Nucleus accumbens (tissue), 56 donors: ENCODE data around the gene PRKAR2A.
"Not testable (repeated sequence)": the region's sequence is repeated elsewhere in the genome, so short reads cannot be mapped to it uniquely, and the experiment has no call there.

Experiments used
- DNase-seq, 56 donors: peaks; one replicate each; lab custom pipeline; 2025; lab: John Stamatoyannopoulos, UW

The PRKAR2A gene

GRCh38 chr3:48738144-48738536, 109.5 kb downstream of the PRKAR2A start:
- no peak for DNase-seq

GRCh38 chr3:48735075-48735767, 112.5 kb downstream of the PRKAR2A start:
- DNase-seq: not testable (repeated sequence)

GRCh38 chr3:48734541-48734940, 113.1 kb downstream of the PRKAR2A start:
- not testable (repeated sequence) for DNase-seq

GRCh38 chr3:48733752-48734518, 113.7 kb downstream of the PRKAR2A start:
- DNase-seq: not testable (repeated sequence)

GRCh38 chr3:48727511-48727910, 120.2 kb downstream of the PRKAR2A start:
- DNase-seq: no peak

GRCh38 chr3:48725185-48725855, 122.4 kb downstream of the PRKAR2A start:
- DNase-seq: not testable (repeated sequence)

- DNase-seq: no peak
Measured at GRCh38 chr3:48723725-48724124, 123.9 kb downstream of the PRKAR2A start.

- DNase-seq: not testable (repeated sequence)
Measured at GRCh38 chr3:48723293-48723692, 124.4 kb downstream of the PRKAR2A start.

- peak; percentile 79 to 99 (median 98) for DNase-seq
Measured at GRCh38 chr3:48716982-48717746, 130.5 kb downstream of the PRKAR2A start, which contains the start of gene IP6K2. TSS of gene IP6K2 (minus strand) at chr3:48717221. CDS start at chr3:48695291, 21,930 bp downstream.

GRCh38 chr3:48716508-48716981, 131.1 kb downstream of the PRKAR2A start:
- peak in 10 of 56 donors; percentile 19 to 58 (median 31) for DNase-seq

GRCh38 chr3:48715174-48715800, 132.4 kb downstream of the PRKAR2A start:
- DNase-seq: peak in 8 of 56 donors; percentile 2 to 31 (median 16)

- DNase-seq: no peak
Measured at GRCh38 chr3:48711727-48712126, 135.9 kb downstream of the PRKAR2A start.

GRCh38 chr3:48709051-48709461, 138.6 kb downstream of the PRKAR2A start:
- no peak for DNase-seq

GRCh38 chr3:48708481-48708889, 139.2 kb downstream of the PRKAR2A start:
- no peak for DNase-seq

GRCh38 chr3:48707157-48707556, 140.5 kb downstream of the PRKAR2A start:
- DNase-seq: no peak

GRCh38 chr3:48702320-48702920, 145.3 kb downstream of the PRKAR2A start:
- DNase-seq: no peak

- no peak for DNase-seq
Measured at GRCh38 chr3:48700731-48701405, 146.8 kb downstream of the PRKAR2A start.

- no peak for DNase-seq
Measured at GRCh38 chr3:48698891-48699290, 148.8 kb downstream of the PRKAR2A start.

GRCh38 chr3:48697952-48698351, 149.7 kb downstream of the PRKAR2A start:
- DNase-seq: no peak
